Keratinocyte (primary cell): ENCODE results near the gene CNN3.

Experiments
- EZH2 ChIP-seq: IDR thresholded peaks from one replicate; pipeline ENCODE4 v1.6.1; 2012; ENCODE audit warnings: inconsistent platforms, mild to moderate bottlenecking, low read length, moderate library complexity
- TF ChIP-seq, protein P1 (sequence below), 3 experiments: IDR thresholded peaks in 1 of 3; conservative IDR thresholded peaks in 1 of 3; optimal IDR thresholded peaks in 1 of 3; 2 replicates in 2 of 3; 3 replicates in 1 of 3; pipeline versions ENCODE3 to v1.5.1; 2011; ENCODE audit warnings: low read length in 3 of 3, mild to moderate bottlenecking in 3 of 3, moderate library complexity in 2 of 3, control low read depth in 1 of 3, inconsistent platforms in 1 of 3; ENCODE audit not compliant: insufficient read depth in 2 of 3; ENCODE audit errors: extremely low read depth in 1 of 3

DNA sequence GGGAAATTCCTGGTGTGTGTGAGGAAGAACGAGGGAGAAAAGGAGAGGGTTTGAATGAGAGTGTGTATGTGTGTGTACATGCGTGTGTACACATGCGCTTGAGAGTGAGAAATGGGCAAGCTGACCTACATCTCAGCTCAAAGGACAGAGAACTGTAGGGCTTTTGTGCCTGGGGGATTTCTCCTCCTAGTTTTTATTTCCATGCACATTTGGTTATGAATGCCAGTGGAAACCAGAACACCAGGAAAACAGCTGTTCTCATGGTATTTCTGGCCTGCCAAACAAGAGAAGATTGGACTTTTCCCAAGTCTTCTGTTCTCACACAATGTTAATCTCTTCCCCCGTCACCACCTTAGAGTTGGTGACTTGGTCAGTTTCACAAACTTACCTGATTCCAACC is 61.5 kb downstream of the CNN3 start:
- TF ChIP-seq, protein P1, sequence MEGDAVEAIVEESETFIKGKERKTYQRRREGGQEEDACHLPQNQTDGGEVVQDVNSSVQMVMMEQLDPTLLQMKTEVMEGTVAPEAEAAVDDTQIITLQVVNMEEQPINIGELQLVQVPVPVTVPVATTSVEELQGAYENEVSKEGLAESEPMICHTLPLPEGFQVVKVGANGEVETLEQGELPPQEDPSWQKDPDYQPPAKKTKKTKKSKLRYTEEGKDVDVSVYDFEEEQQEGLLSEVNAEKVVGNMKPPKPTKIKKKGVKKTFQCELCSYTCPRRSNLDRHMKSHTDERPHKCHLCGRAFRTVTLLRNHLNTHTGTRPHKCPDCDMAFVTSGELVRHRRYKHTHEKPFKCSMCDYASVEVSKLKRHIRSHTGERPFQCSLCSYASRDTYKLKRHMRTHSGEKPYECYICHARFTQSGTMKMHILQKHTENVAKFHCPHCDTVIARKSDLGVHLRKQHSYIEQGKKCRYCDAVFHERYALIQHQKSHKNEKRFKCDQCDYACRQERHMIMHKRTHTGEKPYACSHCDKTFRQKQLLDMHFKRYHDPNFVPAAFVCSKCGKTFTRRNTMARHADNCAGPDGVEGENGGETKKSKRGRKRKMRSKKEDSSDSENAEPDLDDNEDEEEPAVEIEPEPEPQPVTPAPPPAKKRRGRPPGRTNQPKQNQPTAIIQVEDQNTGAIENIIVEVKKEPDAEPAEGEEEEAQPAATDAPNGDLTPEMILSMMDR (optimal IDR thresholded peaks at IDR 0.05 in 1 of 3, IDR thresholded peaks at IDR 0.05 in 1 of 3, conservative IDR thresholded peaks at IDR 0.05 in 1 of 3; ENCODE audit: extremely low read depth in 1 of 3, insufficient read depth in 2 of 3, low read length in 3 of 3): no peak
- no peak for TF ChIP-seq EZH2
